Measurements from ENCODE around the gene PIK3C2A.
"Not testable (repeated sequence)": the region's sequence is repeated elsewhere in the genome, so short reads cannot be mapped to it uniquely, and the experiment has no call there.

PIK3C2A gene, protein sequence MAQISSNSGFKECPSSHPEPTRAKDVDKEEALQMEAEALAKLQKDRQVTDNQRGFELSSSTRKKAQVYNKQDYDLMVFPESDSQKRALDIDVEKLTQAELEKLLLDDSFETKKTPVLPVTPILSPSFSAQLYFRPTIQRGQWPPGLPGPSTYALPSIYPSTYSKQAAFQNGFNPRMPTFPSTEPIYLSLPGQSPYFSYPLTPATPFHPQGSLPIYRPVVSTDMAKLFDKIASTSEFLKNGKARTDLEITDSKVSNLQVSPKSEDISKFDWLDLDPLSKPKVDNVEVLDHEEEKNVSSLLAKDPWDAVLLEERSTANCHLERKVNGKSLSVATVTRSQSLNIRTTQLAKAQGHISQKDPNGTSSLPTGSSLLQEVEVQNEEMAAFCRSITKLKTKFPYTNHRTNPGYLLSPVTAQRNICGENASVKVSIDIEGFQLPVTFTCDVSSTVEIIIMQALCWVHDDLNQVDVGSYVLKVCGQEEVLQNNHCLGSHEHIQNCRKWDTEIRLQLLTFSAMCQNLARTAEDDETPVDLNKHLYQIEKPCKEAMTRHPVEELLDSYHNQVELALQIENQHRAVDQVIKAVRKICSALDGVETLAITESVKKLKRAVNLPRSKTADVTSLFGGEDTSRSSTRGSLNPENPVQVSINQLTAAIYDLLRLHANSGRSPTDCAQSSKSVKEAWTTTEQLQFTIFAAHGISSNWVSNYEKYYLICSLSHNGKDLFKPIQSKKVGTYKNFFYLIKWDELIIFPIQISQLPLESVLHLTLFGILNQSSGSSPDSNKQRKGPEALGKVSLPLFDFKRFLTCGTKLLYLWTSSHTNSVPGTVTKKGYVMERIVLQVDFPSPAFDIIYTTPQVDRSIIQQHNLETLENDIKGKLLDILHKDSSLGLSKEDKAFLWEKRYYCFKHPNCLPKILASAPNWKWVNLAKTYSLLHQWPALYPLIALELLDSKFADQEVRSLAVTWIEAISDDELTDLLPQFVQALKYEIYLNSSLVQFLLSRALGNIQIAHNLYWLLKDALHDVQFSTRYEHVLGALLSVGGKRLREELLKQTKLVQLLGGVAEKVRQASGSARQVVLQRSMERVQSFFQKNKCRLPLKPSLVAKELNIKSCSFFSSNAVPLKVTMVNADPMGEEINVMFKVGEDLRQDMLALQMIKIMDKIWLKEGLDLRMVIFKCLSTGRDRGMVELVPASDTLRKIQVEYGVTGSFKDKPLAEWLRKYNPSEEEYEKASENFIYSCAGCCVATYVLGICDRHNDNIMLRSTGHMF (N-terminal part only)

DNA sequence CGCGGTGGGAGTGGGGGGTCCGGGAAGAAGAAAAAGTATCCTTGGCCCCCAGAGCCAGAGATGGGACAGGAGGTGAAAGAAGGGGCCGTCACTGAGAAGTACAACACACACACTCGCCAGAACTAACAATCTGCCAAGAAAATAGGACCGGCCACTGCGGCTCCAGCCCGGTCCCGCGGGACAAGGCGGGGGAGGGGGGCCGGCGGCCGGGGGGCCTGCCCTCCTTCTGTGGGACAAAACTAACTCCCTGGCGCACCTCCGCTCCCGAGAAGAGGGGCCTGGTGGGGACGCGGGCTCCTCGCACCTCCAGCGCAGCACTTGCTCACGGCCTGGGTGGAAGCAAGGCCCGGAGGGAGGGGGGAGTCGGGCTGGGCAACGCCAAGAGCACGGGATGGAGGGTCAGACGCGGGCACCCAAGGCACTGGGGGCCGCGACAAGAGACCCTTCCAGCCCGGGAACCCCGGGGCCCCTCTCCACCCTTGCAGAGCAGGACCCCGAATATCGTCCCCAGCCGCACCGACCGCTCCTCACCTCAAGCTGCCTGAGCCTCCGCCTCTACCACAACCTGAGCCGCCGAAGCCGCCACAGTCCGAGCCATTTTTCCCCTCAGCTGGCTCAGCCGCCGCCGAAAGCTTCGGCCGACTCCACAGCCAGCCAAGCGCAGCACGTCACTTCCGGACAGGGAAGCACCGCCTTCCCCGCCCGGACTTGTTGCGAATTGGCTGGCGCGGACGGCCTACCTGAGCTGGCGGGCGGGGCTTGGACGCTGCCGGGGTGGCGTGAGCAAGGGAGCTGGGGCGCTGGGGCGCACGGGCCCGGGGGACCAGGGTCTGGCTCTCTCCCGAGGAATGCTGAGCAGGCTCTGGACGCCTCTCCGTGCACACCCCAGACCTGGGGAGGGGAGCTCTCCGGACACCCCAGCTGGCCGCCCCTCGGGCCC, at the start of gene PIK3C2A:
PIK3C2A (minus strand) TSS at position 670 of the 940 bp plus-strand sequence. CDS start 38,245 bp downstream, outside the sequence.
- DNase-seq, result peak; percentile 95

DNA sequence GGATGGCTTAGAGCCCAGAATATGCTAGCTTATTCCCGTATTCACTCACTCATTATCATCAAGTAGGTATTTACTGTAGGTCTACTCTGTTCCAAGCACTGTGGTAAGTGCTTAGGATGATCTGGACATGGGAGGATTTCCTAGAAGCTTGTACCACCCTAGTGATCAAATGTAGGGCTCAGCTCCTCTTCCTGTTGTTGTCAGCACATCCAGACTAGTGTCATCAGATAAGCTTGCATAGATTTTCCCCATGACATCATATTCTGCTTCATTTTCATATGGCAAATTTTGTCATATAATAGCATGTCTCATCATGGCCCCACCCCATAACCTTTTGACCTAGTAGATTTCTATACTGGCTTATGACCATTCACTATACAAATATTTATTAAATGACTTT, 49.4 kb upstream of the PIK3C2A start:
- no peak for DNase-seq

DNA sequence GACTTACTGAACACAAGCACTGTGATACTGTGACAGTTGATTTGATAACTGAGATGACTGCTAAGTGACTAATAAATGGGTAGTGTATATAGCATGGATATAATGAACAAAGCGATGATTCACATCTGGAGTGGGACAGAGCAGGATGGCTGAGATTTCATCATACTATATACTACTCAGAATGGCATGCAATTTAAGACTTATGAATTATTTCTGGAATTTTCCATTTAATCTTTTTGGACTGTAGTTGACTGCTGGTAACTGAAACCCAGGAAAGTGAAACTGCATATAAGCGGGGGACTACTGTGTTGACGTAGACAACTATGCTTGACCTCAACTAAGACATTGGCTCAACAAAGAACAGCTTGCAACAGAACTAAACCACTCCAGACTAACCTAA, 48.7 kb upstream of the PIK3C2A start:
- no peak for DNase-seq

DNA sequence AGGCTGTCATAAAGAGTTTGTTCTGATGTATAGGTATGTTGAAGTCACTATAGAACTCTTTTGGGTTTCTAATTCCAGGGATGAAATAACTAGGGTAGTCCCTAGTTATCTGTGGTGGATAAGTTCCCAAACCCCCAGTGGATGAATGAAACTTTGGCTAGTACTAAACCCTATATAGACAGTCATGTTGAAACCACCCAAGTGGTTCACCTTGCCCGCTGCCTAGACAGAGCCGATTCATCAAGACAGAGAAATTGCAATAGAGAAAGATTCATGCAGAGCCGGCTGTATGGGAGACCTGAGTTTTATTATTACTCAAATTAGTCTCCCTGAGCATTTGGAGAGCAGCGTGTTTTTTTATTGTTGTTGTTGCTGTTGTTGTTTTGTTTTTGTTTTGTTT, 44.9 kb upstream of the PIK3C2A start:
- no peak for DNase-seq

DNA sequence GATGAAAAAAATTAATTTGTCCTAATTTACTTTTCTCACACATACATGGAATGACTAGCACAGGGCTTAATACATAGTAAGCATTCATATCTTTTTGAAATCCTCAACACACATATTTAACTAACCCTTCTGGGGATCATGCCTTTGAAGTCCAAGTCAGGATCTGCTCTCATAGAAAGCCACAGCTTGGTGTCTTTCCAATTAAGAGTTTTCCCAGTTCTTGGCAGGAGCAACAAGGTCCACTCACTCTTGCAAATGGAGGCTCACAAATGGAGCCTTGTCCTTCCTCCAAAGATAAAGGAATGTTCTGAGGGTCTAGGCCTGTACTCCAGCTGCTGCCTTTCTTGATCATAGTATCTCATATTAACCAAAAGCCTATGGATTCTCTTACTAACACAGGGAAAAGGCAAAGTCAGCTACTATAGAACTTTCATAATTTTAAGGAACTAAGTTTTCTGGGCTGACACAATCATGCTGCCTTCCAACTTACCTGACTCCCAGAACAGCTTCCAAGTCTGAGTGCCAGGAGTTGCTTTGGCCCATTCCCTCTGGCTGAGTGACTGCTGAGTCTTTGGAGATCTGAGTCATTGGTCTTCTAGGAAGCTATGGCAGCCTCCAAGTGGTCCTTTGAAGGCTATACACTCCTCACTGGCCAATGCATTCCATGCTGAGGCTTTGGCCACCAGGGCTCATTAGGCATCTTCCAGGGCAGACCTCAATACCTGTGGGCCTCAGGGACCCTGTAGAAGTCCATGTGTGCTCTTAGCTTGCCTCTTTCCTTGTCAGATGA, 43.0 kb upstream of the PIK3C2A start:
- DNase-seq, result no peak

DNA sequence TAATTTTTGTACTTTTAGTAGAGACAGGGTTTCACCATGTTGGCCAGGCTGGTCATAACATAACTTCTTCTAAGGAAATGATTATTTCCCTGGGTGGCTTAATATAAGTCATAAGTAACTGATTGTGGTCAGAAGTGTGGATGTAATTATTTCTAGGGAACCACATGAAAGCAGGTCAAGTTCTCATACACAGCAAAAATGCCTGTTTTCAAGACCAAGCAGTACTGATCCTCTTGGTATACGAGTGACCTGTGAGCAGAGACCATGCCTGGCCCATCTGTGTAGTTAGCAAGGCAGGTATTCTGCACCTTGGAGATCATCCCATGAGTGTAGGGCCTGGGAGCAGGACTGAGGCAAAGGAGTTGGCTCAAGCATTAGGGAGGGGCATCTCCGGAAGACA, 36.3 kb upstream of the PIK3C2A start:
- DNase-seq, result no peak

DNA sequence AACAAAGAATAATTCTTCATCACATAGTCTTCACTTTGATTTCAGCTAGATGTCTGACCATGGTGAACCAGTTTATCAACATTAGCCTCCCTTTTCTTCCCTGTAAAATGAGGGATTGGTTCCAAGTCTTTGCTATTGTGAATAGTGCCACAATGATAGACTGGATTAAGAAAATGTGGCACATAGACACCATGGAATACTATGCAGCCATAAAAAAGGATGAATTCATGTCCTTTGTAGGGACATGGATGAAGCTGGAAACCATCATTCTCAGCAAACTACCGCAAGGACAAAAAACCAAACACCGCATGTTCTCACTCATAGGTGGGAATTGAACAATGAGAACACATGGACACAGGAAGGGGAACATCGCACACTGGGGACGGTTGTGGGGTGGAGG, 35.2 kb upstream of the PIK3C2A start:
- not testable (repeated sequence) for DNase-seq

DNA sequence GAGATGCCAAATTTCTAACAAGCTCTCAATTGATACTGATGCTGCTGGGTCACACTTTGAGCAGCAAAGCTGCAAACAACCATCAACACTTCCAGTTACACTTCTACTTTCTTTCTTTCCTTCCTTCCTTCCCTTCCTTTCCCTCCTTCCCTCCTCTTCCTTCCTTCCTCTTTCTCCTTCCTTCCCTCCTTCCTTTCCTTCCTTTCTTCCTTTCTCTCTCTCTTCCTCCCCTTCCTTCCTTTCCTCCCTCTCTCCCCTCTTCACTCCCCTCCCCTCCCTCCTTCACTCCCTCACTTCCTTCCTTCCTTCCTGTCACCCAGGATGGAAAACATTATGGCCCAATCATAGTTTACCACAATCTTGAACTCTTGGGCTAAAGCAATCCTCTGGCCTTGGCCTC, 33.0 kb upstream of the PIK3C2A start:
- DNase-seq, result no peak

DNA sequence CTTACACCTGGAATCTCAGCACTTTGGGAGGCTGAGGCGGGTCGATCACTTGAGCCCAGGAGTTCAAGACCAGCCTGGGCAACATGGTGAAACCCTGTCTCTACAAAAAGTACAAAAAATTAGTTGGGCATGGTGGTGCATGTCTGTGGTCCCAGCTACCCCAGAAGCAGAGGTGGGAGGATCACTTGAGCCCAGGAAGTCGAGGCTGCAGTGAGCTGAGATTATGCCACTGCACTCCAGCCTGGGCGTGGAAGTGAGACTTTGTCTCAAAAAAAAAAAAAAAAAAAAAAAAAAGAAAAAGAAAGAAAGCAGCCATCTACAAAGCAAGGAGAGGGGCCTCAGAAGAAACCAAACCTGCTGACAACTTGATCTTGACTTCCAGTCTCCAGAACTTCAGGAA, 32.1 kb upstream of the PIK3C2A start:
- DNase-seq, result not testable (repeated sequence)

DNA sequence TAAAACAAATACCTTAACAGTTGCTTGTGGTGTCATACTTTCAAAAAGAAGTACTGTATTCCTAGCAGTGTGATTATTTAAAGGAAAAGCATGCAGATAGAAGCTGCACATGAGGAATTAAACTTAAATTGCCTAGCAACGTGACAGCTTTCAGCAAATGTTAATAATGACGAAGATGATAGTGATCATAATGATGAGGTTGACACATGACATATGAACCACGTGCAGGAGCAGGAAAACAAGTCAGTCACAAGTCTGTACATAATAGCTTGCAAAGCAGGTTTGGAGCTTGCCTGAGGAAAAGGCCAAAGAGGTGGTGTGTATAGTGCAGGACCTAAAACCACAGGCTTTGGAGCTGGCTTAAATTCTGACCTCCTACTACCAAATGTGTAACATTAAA, 30.6 kb upstream of the PIK3C2A start:
- no peak for DNase-seq

DNA sequence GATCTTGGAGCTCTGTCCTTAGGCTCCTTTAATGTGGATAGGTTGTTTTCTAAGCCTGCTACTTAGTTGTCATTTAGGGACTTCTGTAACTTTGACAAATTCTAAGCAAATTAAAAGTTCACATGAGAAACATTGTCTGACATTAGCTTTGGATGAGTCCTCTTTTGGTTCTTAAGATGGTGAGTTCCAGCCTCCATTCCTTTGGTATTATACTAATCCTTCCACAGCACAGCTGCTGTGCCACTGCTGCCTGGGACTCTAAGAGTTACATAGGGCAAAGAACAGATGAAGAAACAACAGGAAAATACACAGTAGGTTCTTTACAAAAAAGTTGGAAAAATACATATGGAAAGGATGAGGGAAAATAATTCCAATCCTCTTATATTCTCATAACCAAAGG, 25.3 kb upstream of the PIK3C2A start:
- DNase-seq, result no peak

DNA sequence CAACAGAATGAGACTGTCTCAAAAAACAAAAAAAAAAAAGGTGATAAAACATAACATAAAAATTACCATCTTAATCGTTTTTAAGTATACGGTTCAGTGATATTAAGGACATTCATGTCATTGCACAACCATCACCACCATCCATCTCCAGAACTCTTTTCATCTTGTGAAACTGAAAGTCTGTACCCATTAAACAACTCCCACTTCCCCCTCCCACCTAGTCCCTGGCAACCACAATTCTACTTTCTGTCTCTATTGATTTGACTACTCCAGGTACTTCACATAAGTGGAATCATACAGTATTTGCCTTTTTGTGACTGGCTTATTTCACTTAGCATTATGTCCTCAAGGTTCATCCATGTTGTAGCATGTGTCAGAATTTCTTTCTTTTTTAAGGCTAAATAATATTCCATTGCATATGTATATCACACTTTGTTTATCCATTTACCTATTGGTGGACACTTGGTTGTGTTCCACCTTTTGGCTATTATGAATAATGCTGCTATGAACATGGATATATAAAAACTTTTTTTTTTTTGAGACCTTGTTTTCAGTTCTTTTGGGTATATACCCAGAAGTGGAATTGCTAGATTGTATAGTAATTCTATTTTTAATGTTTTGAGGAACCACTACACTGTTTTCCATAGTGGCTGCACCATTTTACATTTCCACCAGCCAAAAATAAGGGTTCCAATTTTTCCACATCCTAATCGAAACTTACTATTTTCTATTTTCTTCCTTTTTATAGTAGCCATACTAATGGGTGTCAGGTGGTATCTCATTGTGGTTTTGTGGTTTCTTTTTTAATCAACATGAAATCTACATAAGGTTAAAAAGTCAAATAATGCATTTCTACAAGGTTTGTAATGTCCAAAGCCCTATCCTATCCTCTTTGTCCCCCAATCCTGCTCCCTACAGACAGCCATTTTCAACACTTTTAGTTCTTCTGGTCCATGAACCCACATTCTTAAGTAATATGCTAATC, 23.4 kb upstream of the PIK3C2A start:
- no peak for DNase-seq

DNA sequence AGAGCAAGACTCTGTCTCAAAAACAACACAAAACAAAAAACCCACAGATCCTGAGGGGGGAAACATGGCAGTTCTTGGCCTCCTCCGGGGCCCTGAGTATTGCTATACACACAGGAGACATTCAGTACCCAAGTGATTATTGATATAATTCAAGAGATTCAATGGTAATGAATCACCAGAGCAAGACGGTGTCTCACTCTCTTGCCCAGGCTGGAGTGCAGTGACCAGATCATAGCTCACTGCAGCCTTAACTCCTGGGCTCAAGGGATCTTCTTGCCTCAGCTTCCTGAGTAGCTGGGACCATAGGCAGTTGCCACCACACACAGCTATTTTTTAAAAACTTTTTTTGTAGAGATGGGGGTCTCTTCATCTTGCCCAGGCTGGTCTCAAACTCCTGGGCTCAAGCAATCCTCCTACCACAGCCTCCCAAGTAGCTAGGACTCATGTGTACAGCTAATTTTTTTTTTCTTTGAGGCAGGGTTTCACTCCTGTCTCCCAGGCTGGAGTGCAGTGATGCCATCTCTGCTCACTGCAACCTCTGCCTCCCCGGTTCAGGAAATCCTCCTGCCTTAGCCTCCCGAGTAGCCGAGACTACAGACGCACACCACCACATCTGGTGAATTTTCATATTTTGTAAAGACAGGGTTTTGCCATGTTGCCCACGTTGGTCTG, 21.8 kb upstream of the PIK3C2A start:
- no peak for DNase-seq

DNA sequence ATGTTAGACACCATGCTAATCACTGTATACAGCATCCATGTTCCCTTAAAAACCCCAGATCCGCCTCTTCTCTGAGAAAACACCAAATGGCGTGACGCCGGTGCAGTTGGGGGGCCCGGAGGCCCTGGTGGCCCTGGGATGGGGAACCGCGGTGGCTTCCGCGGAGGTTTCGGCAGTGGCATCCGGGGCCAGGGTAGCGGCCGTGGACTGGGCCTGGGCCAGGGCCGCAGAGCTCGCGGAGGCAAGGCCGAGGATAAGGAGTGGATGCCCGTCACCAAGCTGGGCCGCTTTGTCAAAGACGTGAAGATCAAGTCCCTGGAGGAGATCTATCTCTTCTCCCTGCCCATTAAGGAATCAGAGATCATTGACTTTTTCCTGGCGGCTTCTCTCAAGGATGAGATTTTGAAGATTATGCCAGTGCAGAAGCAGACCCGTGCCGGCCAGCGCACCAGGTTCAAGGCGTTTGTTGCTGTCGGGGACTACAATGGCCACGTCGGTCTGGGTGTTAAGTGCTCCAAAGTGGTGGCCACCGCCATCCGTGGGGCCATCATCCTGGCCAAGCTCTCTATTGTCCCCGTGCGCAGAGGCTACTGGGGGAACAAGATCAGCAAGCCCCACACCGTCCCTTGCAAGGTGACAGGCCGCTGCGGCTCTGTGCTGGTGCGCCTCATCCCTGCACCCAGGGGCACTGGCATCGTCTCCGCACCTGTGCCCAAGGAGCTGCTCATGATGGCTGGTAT, 20.6 kb upstream of the PIK3C2A start:
- not testable (repeated sequence) for DNase-seq

DNA sequence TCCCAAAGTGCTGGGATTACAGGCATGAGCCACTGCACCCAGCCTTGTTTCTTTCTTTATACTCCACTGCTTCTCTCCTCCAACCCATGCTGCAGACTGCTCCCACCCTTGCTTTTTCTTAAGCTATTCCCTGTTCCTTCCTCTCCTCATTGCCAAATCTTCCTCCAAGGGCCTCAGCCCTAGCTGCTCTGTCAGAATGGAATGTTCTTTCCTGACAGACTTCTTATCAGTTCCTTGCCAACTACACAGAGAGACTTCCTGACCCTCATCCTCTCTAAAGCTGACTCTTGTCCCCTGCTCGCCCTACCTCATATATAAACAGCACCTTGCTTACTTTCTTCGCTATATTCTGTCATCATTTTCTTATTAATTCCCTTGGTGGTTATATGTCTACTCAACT, 16.9 kb upstream of the PIK3C2A start:
- DNase-seq, result no peak

DNA sequence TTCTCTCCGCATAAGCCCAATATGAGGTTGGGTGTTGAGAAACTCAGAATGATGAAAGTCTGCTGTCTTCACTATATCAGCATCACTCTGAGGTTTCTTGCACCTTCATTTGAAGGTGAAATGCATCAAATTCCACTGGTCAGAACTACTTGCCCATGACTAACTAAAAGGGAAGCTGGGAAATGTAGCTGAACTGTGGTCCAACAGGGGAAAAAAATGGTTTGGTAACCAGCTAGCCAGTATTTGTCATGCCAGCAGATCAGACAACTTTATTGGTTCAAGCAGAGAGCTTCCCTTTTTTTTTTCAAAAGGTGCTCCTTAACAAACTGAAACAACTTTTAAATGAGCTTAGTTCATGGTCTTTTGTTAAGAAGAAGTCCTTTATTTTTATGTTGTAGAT, 14.2 kb upstream of the PIK3C2A start:
- no peak for DNase-seq

DNA sequence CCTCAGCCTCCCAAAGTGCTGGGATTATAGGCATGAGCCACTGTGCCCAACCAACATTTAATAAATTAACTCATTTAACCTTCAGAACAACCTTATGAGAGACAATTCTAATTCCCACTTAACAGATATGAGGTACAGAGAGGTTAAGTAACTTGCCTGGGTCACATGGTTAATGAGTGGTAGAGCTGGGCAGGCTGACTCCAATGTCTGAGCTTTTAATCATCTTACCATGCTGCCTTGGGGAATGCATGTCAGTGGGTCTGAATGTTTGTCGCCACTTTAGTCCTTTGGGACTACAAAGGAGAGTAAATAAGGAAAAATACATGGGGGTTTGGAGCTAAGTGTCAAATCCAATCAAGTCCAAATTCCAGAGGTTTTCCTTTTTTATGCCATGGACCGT, 11.2 kb upstream of the PIK3C2A start:
- DNase-seq, result no peak

DNA sequence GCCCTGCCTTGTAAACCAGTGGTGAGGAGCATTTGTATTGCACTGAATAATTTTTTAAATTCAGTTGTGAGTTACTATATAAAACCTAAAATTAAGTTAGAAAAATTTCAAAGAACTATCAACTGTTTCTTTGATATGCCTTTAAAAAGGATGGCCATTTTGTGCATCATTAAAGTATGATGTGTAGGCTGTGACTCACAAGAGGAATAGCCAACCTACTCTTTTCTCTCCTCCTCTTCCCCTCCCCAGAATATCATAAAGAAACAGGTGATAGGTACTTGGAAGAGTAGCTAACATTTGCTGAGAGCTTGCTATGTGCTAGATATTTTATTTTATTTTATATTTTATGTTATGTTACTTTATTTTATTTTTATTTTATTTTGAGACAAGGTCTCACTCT, 10.6 kb upstream of the PIK3C2A start:
- DNase-seq, result no peak

DNA sequence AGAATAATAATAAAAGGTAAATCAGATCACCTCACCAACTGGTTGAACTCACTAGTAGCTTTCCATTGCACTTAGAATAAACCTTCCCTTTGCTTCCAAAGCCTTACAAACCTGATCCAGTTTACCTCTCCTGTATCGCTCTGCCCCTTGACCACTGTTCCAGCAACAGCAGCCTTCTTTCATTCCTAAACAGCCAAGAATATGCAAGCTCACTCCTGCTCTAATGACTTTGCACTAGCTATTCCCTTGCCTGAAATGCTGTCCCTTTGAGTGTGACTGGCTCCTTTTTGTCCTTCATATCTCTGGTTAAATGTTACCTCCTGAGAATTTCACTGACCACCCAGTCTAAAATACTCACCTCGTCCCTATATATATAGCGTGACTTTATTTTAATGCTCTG, 9.6 kb upstream of the PIK3C2A start:
- no peak for DNase-seq
